B cell (primary cell): ENCODE data around the gene CCDC88C.

Experiments
- CTCF ChIP-seq: fragments of 200-600 bp; IDR thresholded peaks from one replicate; pipeline ENCODE4 v1.8.0; 2022; ENCODE audit warnings: antibody characterized with exemption, mild to moderate bottlenecking
- EZH2 ChIP-seq: IDR thresholded peaks from 2 replicates; pipeline ENCODE4 v1.6.1; 2012; ENCODE audit warnings: borderline replicate concordance, low read depth, mild to moderate bottlenecking, moderate library complexity, low read length; ENCODE audit not compliant: insufficient read depth, poor library complexity, severe bottlenecking

GRCh38 chr14:91456283-91456682, 38.7 kb upstream of the CCDC88C start:
- TF ChIP-seq CTCF, result no peak
- TF ChIP-seq EZH2, result no peak
